Hematopoietic multipotent progenitor cell treated with erythropoietin and hydrocortisone succinate and interleukin-3 and kit ligand, for 6 days (in vitro differentiated cells): ENCODE results near the gene ELN.
A peak's percentile ranks its signal among the peaks of the same experiment; 100 is the strongest.
"Not testable (repeated sequence)": the region's sequence is repeated elsewhere in the genome, so short reads cannot be mapped to it uniquely, and the experiment has no call there.

Experiments used
- DNase-seq: peaks from one replicate; pipeline ENCODE4 v3.0.0-alpha.2; 2015

Gene ELN

DNA sequence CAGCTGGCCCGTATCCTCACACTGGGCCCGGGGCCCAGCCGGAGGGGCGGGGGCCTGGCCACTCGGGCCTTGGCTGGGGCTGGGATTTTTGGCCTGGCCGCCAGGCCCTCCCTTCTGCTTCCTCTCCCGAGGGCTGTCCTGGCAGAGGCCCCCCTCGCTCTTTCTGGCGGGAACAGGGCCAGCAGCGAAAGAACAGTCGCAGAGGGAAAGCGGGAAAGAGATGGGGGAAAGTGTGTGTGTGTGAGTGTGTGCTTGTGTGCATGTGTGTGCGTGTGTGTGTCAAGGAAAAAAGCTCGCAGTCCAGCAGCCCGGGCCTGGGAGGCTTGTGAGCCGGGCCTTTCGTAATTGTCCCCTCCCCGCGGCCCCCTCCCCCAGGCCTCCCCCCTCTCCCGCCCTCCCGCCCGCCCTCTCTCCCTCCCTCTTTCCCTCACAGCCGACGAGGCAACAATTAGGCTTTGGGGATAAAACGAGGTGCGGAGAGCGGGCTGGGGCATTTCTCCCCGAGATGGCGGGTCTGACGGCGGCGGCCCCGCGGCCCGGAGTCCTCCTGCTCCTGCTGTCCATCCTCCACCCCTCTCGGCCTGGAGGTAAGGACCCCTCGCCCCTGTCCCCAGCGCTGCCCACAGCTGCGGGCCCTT is at the start of gene ELN:
TSS of gene ELN (plus strand) at position 491 of the 638 bp plus-strand sequence. CDS start at position 506, 15 bp downstream.
- no peak for DNase-seq

DNA sequence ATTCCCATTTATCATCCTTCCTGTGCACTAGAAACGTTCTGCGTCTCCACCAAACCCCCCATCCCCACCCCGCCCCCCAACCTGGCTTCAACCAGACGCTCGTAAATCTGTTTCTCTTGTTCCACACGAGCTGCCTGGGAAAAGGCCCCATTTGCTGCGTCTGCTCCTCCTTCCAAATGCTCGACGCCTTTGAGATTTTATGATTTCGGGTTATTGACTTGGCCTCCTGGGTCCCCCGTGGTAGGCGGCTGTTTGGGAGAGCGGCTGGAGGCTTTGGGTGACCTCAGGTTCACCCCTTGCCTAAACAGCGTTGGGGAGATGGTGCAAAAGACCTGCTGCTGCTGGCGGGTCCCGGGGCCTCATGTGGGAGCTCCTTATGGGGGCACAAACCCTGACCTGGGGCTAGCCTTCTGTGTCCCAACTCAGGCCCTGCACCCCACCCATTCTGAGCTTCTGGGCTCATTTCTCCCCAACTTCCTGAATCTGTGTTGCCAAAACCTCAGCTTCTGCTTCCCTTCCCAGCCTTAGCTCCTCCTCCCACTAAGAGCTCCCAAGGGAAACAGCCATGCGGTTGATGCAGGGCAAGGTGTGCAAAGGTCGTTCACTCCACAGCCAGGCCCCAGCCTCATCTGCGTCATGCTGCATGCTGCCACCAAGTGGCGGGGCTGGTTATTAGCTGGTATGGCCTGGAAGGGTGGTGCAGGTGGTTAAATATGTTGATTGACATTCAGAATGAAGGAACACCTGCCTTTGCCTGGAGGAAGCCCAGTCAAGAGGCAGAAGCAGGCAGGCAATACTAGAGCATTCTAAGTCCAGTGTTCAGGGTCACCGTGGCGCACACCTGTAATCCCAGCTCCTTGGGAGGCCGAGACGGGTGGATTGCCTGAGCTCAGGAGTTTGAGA is 49.1 kb upstream of the ELN start:
- DNase-seq: peak; percentile 74

DNA sequence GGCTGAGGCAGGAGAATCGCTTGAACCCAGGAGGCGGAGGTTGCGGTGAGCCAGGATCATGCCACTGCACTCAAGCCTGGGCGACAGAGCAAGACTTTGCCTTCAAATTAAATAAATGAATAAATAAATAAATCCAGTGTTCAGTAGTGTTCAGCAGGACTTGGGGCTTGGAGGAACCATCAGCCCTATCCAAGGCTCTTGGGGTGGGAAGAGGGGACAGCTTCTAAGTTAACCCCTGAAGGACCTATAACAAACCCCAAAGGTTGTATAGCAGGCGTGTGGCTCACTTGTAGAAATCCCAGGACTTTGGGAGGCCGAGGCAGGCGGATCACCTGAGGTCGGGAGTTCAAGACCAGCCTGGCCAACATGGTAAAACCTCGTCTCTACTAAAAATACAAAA is 48.3 kb upstream of the ELN start:
- not testable (repeated sequence) for DNase-seq

DNA sequence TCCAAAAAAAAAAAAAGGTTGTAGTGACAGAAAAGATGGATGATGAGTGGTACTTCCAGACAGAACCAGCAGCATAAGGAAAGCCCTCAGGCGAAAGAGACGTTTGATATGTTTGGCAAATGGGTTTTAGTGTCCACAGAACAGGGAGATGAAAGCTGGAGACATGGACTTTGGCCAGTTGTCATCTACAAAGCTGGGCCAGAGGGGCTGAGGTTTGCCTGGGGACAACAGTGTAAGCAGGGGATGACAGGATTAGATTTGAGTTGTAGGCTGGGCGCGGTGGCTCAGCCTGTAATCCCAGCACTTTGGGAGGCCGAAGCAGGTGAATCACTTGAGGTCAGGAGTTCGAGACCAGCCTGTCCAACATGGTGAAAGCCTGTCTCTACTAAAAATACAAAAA is 47.8 kb upstream of the ELN start:
- no peak for DNase-seq

DNA sequence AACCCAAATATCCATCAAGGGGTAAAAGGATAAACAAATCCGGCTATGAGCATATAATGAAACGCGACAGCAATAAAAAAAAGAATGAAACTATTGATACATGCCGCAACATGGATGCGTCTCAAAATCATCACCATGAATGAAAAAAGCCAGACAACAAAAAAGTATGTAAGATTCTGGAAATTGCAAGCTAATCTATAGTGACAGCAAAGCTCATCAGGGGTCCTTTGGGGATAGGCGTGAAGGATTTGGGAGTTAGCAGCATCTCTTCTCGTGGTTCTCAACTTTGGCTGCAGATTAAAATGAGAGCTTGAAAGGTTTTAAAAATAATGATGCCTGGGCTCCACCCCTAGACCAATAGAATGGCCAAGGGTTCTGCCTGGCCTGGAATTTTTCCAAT is 46.0 kb upstream of the ELN start:
- no peak for DNase-seq

DNA sequence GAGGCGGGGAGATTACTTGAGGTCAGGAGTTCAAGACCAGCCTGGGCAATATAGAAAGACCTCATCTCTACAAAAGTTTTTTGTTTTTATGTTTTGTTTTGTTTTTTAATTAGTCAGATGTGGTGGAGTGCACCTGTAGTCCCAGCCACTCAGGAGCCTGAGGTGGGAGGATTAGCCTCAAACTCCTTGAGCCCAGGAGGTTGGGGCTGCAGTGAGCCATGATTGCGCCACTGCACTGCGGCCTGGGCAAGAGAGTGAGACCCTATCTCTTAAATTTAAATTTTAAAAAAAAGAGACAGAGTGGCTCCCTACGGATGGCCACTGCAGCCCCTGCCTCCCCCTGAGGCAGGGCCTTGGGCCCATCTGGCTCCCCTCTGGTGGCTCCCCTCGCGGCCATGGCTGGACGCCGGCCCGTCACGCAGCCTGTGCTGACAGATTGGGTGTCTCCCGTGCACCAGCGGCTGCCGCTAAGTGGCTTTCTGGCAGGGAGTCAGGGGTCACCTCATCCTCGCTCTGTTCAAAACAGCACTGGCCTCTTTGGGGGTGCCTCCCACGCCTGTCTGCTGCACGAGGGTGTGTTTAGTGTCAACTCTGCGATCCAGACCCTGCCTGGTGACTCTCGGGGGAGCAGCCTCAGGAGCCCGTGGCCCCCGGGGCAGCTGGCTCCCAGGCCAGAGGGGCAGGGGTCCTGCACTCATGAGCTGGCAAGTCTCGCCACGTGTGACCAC is 44.4 kb upstream of the ELN start:
- DNase-seq: no peak

DNA sequence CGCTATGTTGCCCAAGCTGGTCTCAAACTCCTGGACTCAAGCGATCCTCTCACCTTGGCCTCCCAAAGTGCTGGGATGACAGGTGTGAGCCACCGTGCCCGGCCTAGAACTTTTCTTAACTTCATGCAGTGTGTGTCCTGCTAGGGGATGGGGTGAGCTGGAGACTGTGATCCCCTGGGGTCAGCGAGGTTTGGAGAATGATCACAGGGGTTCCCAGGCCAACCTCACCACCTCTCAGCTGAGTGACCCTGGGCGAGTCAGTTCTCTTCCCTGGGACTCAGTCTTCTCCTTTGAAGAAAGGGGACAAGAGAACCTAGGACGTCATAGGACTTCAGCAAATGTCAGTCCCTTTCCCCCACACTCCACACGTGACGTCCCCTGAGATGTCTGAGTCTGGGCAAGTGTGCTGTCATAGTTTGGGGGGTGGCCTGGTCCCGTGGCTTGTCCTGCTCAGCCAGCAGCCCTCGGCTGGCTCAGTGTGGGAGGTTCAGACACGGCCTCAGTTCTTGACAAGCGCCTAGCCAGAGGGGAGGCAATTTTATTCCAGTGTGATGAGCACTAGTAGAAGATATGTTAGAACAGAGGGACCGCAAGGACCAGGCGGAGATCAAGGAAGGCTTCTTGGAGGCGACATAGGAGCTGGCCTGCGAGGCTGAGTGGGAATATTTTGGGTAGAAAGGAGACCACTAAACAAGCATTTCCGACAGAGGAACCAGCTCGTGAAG is 43.3 kb upstream of the ELN start:
- no peak for DNase-seq

DNA sequence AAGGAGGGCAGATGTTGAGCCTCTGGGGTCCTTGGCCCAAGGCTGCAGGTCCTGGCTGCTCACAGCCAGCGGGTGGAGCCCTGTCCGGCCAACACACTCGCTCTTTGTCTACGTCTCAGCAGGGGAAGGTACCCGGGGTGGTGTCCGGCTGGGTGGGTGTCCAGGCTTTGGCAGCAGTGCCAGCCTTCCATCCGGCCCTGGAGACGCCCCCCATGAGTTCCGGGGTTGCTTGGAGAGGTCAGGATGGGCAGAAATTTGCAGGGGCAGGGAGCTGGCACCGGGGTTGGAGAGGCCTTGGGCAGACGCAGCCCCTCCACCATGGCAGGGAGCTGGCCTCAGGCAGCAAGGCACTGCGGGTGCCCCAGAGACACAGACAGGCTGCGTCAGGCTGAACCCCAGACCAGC is 42.2 kb upstream of the ELN start:
- DNase-seq: no peak

DNA sequence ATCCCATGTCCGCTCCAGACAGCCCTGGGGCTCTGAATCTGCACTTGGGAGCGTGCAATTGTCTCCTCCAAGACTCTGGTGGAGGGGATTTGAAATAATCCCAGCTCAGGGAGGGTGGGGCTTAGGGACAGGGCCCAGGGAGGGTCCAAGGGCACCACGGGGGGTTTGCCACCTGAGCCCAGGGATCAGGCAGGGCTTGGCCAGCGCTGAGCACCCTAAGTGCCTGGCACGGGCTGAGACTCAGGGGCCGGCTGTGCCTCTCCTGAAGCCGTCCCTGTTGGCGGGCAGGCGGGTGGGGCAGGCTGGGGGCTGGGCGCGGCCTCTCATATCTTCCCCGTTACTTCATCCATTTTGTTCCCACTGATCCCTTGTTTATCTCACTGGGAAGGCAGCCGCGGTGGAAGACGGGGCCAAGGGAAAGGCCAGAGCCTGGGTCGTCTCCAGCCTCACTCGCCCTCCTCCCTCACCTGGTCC is 41.8 kb upstream of the ELN start:
- no peak for DNase-seq

DNA sequence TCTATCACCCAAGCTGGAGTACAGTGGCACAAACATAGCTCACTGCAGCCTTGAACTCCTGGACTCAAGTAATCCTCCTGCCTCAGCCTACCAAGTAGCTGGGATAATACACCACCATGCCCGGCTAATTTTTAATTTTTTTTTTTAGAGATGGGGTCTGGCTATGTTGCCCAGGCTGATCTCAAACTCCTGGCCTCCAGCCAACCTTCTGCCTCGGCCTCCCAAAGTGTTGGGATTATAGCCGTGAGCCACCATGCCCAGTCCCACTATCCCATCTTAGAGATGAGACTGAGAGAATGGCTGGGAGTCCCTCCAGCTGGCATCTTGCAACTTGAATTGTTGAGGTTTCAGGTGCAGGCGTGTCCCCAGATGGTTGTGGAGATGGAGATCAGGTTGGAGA is 40.7 kb upstream of the ELN start:
- DNase-seq: no peak

DNA sequence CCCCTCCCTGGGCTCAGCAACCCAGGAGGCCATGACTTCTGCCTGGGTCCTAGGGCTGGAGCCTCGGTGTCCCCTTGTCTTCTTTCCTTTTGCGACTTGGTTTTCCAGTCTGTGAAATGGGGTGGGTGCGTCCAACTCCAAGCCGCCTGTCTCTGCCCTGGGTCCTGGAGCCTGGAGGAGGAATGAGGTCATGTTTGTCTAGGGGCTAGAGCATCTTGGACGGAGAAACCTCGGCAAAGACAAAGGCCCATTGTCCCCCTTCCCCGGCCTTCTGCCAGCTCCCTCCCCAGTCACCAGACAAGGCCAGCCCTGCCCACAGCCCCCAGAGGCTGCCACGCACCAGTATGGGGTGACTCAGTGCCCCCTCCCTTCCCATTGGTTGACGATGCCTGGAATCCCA is 39.8 kb upstream of the ELN start:
- DNase-seq: no peak

DNA sequence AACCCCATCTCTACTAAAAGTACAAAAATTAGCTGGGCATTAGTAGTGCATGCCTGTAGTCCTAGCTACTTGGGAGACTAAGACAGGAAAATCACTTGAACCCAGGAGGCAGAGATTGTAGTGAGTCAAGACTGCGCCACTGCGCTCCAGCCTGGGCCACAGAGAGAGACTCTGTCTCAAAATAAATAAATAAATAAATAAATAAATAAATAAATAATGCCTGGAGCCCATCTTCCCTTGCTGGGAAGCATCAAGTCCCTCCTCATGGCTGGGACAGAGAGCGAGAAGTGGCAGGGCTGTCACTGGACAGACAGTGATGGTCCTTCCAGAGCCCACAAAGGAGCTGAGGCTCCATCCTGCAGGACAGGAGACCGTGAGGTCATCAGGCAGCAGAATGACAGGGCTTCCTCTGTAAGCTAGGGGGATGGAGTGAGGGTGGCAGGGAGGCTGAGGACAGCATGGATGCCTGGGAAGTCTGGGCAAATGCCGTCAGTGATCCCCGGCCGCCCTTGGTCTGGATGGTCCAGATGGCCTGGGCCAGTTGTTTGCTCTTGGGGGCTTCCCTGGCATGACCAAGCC is 36.4 kb upstream of the ELN start:
- DNase-seq: no peak

DNA sequence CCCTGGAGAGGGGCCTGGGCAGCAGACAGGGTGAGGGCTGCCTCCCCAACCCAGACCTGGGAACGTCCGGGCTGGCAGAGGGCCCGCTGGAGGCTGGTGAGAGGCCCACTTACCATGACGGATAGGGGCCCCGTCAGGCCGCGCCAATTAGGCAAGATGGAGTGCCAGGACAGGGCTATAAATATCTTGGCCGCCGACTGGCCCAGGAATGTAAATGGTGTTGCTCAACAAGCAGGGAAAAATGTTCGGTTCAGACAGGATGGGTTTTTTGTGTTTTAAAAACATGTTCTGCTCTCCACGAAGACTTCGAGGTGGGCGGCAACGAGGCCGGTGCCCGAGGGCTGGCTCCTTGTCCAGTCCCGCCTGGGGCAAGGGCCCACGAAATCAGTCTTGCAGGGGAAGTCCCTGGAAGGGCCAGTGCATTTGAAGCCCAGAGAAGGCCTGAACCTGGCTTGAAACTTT is 35.8 kb upstream of the ELN start:
- no peak for DNase-seq

DNA sequence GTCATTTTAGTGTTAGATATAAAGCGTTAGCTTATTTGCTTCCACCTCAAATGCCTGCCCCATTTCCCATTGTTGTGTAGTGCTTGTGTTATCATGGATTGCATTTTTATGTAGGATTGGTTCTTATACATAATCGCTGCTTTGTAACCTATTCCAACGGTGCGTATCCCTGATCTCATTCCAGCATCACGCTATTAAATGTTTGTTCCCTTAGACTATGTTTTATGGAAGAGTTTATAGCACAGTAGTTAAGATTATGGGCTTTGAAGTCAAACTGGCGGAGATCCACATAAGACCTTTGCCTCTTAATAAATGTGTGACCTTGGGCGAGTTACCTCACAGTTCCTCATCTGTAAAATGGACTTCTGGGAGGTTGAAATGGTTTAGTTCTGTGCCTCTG is 34.0 kb upstream of the ELN start:
- no peak for DNase-seq

DNA sequence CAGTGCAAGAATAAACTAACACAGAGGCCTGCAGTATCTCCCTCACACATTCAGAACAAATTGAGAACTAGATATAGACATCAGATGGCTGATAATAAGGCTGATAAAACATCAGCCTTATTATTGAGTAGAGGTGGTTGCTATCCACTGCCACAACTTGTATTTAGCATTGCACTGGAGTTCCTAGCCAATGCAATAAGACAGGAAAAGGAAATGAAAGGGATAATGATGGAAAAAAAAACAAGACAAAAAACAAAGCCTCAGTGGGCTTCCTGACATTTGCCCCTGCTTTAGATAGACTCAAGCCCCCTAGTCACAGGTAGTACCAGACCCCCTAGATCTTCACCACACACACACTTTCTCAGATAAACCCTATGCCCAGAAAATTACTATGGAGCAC is 33.2 kb upstream of the ELN start:
- DNase-seq: no peak

DNA sequence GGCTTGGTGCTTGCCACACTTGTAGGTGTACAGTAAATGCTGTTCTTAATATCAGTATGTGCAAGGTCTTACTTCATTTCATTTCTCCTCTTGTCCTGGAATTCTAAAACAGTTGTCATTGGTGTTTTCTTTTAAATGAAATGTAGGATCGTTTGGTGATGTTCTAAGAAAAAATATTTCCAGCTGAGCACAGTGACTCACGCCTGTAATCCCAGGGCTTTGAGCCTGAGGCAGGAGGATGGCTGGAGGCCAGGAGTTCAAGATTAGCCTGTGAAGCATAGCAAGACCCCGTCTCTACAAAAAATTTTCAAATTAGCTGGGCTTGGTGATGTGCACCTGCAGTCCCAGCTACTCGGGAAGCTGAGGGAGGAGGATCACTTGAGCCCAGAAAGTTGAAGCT is 32.6 kb upstream of the ELN start:
- no peak for DNase-seq

DNA sequence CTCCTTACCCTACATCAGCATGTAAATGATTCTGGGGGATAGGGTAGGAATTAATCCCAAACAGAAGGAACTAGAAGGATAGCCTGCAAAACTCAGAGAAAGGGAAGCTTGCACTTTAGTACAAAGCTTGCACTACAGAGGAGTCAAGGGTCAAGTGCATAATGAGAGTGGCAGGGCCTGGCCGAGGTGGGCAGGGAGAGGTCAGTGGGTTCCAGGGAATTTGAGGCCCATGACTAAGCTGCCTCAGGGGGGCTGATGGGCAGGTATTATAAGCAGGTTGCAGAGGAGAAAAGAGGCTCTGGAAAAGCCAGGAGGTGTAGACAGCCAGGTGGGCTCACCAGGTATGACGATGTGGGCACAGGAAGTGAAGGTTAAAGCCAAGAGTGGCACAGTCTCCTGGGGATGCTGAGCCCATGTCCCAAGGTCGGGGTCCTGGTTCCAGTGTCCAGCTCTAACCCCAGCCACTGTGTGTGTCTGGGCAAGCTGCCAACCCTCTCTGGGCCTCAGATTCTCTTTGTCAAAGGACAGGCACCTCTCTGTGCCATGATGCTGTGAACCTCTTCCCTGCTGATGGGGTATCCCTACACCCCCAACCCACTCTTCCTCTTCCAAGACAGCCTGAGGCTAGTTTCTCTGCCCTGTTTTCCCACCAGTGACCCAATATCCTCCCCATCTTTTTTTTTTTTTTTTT is 32.0 kb upstream of the ELN start:
- no peak for DNase-seq

DNA sequence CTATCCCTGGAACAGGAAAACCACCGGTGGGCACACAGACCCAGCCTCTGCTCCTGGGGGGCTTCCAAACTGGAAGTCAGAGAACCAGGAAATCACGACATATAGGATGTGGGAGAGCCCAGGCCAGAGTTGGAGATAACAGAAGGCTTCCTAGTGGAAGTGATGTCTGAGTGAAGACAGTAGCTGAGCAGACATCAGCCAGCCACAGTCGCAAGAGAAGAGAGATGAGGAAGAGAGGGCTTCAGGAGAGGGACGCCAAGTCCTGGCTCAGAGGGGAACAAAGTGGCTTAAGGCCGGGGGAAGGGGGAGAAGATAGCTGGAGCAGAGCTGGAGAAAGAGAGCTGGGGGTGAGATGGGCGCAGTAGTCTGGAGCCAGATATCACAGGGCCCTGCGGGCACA is 30.9 kb upstream of the ELN start:
- no peak for DNase-seq

DNA sequence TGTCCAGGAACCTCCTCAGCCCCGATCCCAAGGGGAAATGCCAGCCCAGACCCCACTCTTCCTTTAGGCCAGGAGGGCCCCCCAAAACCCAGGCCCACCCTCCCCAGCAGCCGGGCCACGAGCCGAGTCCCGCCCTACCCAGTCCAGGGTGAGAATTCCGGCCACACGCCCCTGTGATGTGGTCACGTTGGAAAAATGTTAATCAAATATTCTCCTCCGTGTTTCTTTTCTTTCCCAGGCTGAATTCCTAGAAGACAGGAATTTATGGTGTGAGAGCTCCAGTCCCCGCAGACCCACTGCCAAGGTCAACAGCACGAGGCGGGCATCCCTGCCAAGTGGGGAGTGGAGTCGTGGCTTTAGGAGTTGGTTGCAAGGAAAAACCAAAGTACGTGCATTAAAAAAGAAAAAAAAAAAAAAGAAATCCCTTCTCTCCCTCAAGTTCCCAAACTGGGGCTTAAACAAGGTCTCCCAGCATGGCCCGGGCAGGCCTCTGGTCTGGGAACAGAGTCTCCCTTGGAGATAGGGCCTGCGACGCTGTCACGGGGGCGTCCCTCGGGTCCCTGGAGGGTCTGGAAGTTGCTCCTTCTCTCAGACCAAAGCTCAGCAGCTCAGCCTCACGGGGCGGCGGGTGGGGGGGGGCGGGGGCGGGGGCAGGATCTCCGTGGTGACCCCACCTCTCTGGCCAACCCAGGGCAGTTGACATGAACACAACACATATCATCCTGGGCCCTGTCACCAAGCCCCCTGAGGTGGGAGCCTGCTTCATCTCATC is 28.1 kb upstream of the ELN start:
- DNase-seq: no peak

DNA sequence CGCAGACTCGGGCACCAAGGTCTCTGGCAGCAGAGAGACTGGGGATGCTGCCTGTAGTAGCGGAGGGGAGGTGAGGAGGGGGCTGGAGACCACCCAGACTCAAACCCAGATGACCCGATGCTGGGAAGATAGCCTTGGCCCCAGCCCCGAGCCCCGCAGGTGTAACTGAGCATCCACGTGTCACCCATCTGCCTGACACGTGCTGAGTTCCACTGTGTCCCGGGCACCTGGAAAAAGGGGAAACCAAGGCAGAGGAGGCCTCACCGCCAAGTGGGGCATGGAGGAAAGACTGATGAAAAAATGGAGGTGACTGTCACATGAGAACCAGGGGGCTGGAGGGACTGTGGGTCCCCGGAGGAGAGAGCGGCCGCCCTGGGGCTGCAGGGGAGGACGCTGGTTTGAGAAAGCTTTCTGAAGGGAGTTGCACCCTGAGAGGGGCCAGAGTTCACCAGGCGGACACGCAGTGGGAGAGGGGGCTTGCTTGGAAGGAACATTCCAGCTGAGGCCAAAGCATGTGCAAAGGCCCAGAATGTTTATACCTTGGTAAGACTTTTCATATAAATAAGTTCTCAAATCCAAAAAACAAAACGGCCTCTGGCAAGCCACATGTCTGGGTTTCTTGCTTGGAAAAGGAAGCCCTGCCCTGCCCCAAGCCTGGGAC is 27.4 kb upstream of the ELN start:
- no peak for DNase-seq

DNA sequence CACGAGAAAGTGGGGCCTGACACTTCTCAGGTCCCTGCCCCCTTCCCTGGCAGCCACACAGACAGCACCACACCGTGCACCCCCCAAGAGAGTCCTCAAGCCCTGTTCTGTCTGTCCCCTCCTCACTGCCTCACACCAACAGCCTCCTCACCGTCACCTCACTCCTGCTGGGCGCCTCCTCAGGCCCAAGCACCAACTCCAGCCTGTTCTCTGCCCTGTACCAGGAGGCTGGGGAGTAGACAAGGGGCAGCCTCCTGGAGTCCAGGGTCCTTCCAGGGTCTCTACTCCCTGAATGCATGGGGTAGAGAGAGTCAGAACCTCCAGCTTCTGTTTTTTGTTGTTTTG is 26.9 kb upstream of the ELN start:
- no peak for DNase-seq
